Measurements from ENCODE around the gene ICA1.

DNA sequence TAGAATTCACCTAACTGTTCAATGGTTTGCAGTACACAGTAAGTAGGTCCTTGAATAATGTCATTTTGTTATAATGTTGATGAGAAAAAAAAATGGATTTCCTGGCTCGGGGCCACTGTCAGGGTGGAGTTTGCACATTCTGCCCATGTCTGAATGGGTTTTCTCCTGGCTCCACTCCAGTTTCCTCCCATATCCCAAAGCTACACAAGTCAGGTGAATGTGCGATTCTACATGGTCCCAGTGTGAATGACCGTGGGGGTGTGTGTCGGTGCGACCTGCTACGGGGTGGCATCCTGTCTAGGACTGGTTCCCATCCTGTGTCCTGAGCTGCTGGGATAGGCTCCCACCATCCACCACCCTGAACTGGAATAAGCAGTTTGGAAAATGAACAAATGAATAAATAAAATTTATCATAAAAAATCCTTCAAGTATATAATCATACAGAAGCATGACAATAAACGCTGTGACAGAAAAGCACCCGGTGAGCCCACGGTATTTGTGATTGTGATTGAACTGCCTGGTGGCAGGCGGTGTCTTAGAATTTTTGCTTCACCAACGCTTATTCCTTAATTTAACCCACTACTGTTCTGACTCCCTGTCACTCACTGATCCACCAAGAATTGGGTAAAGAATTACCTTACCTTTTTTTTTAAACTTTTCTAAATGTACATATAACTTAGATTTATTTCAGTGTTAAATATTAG is 114.1 kb downstream of the ICA1 start:
- TF ChIP-seq POLR2A (IDR thresholded peaks at IDR 0.05), result no peak
- TF ChIP-seq, protein P1, sequence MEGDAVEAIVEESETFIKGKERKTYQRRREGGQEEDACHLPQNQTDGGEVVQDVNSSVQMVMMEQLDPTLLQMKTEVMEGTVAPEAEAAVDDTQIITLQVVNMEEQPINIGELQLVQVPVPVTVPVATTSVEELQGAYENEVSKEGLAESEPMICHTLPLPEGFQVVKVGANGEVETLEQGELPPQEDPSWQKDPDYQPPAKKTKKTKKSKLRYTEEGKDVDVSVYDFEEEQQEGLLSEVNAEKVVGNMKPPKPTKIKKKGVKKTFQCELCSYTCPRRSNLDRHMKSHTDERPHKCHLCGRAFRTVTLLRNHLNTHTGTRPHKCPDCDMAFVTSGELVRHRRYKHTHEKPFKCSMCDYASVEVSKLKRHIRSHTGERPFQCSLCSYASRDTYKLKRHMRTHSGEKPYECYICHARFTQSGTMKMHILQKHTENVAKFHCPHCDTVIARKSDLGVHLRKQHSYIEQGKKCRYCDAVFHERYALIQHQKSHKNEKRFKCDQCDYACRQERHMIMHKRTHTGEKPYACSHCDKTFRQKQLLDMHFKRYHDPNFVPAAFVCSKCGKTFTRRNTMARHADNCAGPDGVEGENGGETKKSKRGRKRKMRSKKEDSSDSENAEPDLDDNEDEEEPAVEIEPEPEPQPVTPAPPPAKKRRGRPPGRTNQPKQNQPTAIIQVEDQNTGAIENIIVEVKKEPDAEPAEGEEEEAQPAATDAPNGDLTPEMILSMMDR (IDR thresholded peaks at IDR 0.05 in 8 of 11, conservative IDR thresholded peaks at IDR 0.05 in 3 of 11), result no peak

Measured in spleen (tissue), 7 donors.